ENCODE measurements around the gene VOPP1. TPM values are rescaled to one million over a fixed set of nuclear protein-coding genes. Genes with fewer than 3 reads are reported as not detected.
A peak's percentile ranks its signal among the peaks of the same experiment; 100 is the strongest.

The VOPP1 gene
- total RNA-seq, 4 donors from 2014 or later = 22.1 to 79.2 (median 73.9) TPM

DNA sequence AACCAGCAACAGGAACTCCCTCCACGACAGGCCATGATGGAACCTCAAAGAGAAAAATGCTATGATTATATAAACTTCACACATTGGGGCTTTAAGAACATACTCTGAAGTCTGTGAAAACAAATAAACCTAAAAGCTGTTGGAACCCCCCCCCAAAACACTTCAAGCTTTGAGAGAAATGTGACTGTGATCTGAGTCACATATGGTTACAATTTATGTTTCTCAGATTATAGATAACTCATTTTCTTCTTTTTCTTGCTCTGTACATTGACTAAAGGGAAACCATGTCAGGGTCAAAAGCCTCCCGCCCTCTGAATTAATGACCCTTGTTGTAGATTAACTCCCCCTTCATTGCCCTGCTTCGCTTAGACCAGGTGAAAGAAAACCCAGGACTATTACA, 15.8 kb downstream of the VOPP1 start:
- intact Hi-C loops (cut with DNase I; ENCODE audit: low total_unique reads) (no loop called here), in situ Hi-C loops (cut with MboI; ENCODE audit: low pct_ligation_motif_present in 1 of 4, low pct_unique_long_range_greater_than_20kb in 1 of 4, low sequenced_read_pairs in 3 of 4) (no loop called here)
- H3K36me3 ChIP-seq = no peaks in the 10 kb centered on the region
- peak overlapping the region in 1 of 4 donors; percentile 38 for H3K27ac ChIP-seq
- no peak for DNase-seq
- H3K4me1 ChIP-seq = peaks cover 28 to 48% (median 30%) of the 10 kb centered on the region in 4 donors
- no peak overlapping the region for H3K4me3 ChIP-seq
- no peaks in the 10 kb centered on the region for H3K27me3 ChIP-seq
- TF ChIP-seq POLR2A (IDR thresholded peaks at IDR 0.05) (no peak), POLR2AphosphoS5 (IDR thresholded peaks at IDR 0.05) (no peak), EP300 (IDR thresholded peaks at IDR 0.05; ENCODE audit: low read depth) (no peak)
- TF ChIP-seq, protein P1, sequence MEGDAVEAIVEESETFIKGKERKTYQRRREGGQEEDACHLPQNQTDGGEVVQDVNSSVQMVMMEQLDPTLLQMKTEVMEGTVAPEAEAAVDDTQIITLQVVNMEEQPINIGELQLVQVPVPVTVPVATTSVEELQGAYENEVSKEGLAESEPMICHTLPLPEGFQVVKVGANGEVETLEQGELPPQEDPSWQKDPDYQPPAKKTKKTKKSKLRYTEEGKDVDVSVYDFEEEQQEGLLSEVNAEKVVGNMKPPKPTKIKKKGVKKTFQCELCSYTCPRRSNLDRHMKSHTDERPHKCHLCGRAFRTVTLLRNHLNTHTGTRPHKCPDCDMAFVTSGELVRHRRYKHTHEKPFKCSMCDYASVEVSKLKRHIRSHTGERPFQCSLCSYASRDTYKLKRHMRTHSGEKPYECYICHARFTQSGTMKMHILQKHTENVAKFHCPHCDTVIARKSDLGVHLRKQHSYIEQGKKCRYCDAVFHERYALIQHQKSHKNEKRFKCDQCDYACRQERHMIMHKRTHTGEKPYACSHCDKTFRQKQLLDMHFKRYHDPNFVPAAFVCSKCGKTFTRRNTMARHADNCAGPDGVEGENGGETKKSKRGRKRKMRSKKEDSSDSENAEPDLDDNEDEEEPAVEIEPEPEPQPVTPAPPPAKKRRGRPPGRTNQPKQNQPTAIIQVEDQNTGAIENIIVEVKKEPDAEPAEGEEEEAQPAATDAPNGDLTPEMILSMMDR (IDR thresholded peaks at IDR 0.05) = no peak
- WGBS, 2 donors (ENCODE audit: low coverage in 1 of 2) = 76% methylated on average over 3 of the region's 3 CpGs; no CpG with 5 or more reads in 1 of the 2 donors
- H3K9me3 ChIP-seq = no peaks in the 10 kb centered on the region

DNA sequence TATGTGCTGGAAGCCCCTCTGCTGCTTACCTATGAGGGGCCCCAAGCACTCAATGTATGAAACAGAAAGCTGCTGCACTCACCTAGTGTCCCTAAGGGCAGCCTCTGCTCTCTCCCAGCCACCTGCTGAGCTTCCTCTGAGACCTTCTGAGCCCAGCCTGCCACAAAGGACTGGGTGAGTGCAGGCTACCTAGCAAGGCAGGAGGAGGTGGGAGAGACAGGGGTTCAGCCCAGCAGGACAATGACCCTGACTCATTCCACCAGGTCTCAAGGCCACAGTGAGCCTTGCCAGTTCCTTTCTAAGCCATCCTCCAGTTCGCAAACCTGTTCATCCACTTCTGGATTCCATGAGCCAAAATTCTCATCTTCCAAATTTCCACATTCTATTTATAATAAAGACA, 16.3 kb downstream of the VOPP1 start:
- intact Hi-C loops (cut with DNase I; ENCODE audit: low total_unique reads) (no loop called here), in situ Hi-C loops (cut with MboI; ENCODE audit: low pct_ligation_motif_present in 1 of 4, low pct_unique_long_range_greater_than_20kb in 1 of 4, low sequenced_read_pairs in 3 of 4) (no loop called here)
- Histone ChIP-seq H3K9me3 (no peaks in the 10 kb centered on the region), H3K36me3 (no peaks in the 10 kb centered on the region), H3K27me3 (no peaks in the 10 kb centered on the region), H3K4me3 (no peak overlapping the region), H3K4me1 (peaks cover 32 to 53% (median 35%) of the 10 kb centered on the region in 4 donors), H3K27ac (peak overlapping the region in 2 of 4 donors; percentile 7 to 19)
- no peak for DNase-seq
- TF ChIP-seq EP300 (IDR thresholded peaks at IDR 0.05; ENCODE audit: low read depth) (no peak), POLR2AphosphoS5 (IDR thresholded peaks at IDR 0.05) (no peak), POLR2A (IDR thresholded peaks at IDR 0.05) (no peak)
- TF ChIP-seq, protein P1 (IDR thresholded peaks at IDR 0.05) = no peak
- WGBS, 2 donors (ENCODE audit: low coverage in 1 of 2) = 72 to 100% methylated on average over 1 of the region's 1 CpG

DNA sequence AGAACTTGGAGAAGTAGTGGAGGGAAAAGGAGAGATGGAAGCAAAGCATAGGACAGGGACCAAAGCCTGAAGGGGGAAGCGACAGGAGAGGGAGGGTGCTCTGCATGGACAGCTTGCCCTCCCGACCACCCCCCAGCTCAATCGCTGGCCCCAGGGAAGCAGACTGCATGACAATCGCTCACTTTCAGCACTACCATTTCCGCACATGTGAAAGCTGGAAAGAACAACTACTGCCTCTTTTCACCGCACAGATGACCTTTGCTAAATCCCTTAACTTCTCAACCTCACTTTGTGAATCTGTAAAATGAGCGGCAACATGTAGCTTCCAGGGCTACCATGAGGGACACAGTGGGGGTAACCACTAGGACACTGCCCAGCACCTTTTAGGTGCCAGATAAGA, 17.1 kb downstream of the VOPP1 start:
- 80 to 90% methylated on average over 6 to 7 of the region's 7 CpGs for WGBS, 2 donors (ENCODE audit: low coverage in 1 of 2)
- no peaks in the 10 kb centered on the region for H3K27me3 ChIP-seq
- H3K36me3 ChIP-seq = no peaks in the 10 kb centered on the region
- TF ChIP-seq POLR2A (IDR thresholded peaks at IDR 0.05) (no peak), EP300 (IDR thresholded peaks at IDR 0.05; ENCODE audit: low read depth) (no peak), POLR2AphosphoS5 (IDR thresholded peaks at IDR 0.05) (no peak)
- TF ChIP-seq, protein P1 (IDR thresholded peaks at IDR 0.05) = no peak
- no peak for DNase-seq
- in situ Hi-C loops (cut with MboI; ENCODE audit: low pct_ligation_motif_present in 1 of 4, low pct_unique_long_range_greater_than_20kb in 1 of 4, low sequenced_read_pairs in 3 of 4) (no loop called here), intact Hi-C loops (cut with DNase I; ENCODE audit: low total_unique reads) (no loop called here)
- H3K4me1 ChIP-seq = peaks cover 34 to 61% (median 41%) of the 10 kb centered on the region in 4 donors
- no peak overlapping the region for H3K4me3 ChIP-seq
- H3K9me3 ChIP-seq = no peaks in the 10 kb centered on the region
- H3K27ac ChIP-seq = peak overlapping the region in 1 of 4 donors; percentile 81

DNA sequence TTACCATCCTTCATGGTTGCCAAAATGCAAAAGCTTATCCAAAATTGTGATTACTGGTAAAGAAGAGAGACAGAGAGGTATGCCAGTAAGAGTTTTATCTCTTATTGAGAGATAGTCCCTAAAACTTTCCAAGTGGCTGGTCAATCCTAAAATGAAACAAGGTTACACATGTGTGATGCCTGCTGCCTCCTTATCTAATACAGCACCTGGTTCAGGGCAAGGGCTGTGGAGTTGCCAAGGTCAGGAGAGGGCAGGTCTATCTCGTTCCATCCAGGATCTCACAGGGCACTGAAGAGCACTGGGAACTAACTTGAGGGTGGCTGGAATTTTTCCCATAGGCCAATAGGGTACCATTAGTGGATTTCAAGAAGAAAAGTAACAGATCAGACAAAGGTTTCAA, 18.3 kb downstream of the VOPP1 start:
- intact Hi-C loops (cut with DNase I; ENCODE audit: low total_unique reads) = no loop called here
- H3K4me1 ChIP-seq = peaks cover 37 to 71% (median 51%) of the 10 kb centered on the region in 4 donors
- in situ Hi-C loops (cut with MboI; ENCODE audit: low pct_ligation_motif_present in 1 of 4, low pct_unique_long_range_greater_than_20kb in 1 of 4, low sequenced_read_pairs in 3 of 4) = no loop called here
- no peaks in the 10 kb centered on the region for H3K36me3 ChIP-seq
- H3K27me3 ChIP-seq = no peaks in the 10 kb centered on the region
- H3K9me3 ChIP-seq = no peaks in the 10 kb centered on the region
- no peak for DNase-seq
- TF ChIP-seq, protein P1 (IDR thresholded peaks at IDR 0.05) = no peak
- TF ChIP-seq EP300 (IDR thresholded peaks at IDR 0.05; ENCODE audit: low read depth) = no peak
- no peak for TF ChIP-seq POLR2A (IDR thresholded peaks at IDR 0.05)
- TF ChIP-seq POLR2AphosphoS5 (IDR thresholded peaks at IDR 0.05) = no peak
- 33% methylated on average over 1 of the region's 1 CpG for WGBS, 2 donors (ENCODE audit: low coverage in 1 of 2)
- H3K4me3 ChIP-seq = no peak overlapping the region
- H3K27ac ChIP-seq = peak overlapping the region in 3 of 4 donors; percentile 73 to 81 (median 81)

Measured in transverse colon (tissue), 4 donors.